Brain microvascular endothelial cell (primary cell): ENCODE measurements around the gene TCIRG1.

ENCODE experiments used
- DNase-seq: peaks from one replicate; pipeline ENCODE4 v3.0.0-alpha.2; 2020
- H3K27ac ChIP-seq: fragments of 250-450 bp; sonication (Bioruptor Pico); 2 replicates; pipeline ENCODE4 v1.5.1; 2020; ENCODE audit warnings: mild to moderate bottlenecking, moderate library complexity
- H3K27me3 ChIP-seq: fragments of 250-450 bp; sonication (Bioruptor Pico); replicated peaks from 2 replicates; pipeline ENCODE4 v1.5.1; 2020; ENCODE audit warnings: mild to moderate bottlenecking
- H3K36me3 ChIP-seq: fragments of 250-450 bp; sonication (Bioruptor Pico); replicated peaks from 2 replicates; pipeline ENCODE4 v1.5.1; 2020; ENCODE audit warnings: mild to moderate bottlenecking
- H3K4me3 ChIP-seq: 2 replicates; pipeline ENCODE4 v1.5.1; 2011; ENCODE audit warnings: low read depth, mild to moderate bottlenecking, control low read depth, low read length, moderate library complexity
- in situ Hi-C: cut with HindIII; loops from 2 replicates; pipeline ENCODE4 v1.10.0; 2017; ENCODE audit warnings: low sequenced_read_pairs, low pct_ligation_motif_present
- TF ChIP-seq, protein P1 (sequence below): IDR thresholded peaks from 2 replicates; pipeline ENCODE4 v1.5.1; 2011; ENCODE audit warnings: low read depth, mild to moderate bottlenecking, moderate library complexity, low read length, control low read depth, inconsistent platforms; ENCODE audit errors: missing control alignments

Gene TCIRG1

DNA sequence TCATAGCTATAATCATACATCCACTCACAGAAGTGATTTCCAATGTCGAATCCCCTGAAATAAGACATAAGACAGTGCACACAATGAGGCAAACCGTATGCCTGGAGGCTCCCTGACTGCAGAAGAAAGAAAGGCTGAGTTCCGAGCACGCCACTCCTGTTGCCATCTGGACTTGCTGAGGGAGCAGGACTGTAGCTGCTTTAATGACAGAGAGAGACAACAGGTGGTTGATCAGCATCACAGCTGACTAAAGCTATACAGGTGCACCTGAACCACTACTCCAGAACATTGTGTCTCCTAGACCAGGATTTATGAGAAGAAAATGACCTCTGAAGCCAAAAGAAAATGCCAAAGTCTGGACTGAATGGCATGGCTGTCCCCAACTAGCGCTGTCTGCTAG lies 27.0 kb downstream of the TCIRG1 start:
- Histone ChIP-seq H3K27me3 (no peaks in the 10 kb centered on the region), H3K4me3 (no peak overlapping the region), H3K36me3 (peaks cover 5% of the 10 kb centered on the region), H3K27ac (no peak overlapping the region)
- TF ChIP-seq, protein P1, sequence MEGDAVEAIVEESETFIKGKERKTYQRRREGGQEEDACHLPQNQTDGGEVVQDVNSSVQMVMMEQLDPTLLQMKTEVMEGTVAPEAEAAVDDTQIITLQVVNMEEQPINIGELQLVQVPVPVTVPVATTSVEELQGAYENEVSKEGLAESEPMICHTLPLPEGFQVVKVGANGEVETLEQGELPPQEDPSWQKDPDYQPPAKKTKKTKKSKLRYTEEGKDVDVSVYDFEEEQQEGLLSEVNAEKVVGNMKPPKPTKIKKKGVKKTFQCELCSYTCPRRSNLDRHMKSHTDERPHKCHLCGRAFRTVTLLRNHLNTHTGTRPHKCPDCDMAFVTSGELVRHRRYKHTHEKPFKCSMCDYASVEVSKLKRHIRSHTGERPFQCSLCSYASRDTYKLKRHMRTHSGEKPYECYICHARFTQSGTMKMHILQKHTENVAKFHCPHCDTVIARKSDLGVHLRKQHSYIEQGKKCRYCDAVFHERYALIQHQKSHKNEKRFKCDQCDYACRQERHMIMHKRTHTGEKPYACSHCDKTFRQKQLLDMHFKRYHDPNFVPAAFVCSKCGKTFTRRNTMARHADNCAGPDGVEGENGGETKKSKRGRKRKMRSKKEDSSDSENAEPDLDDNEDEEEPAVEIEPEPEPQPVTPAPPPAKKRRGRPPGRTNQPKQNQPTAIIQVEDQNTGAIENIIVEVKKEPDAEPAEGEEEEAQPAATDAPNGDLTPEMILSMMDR, result no peak
- in situ Hi-C loops, result no loop called here
- no peak for DNase-seq

DNA sequence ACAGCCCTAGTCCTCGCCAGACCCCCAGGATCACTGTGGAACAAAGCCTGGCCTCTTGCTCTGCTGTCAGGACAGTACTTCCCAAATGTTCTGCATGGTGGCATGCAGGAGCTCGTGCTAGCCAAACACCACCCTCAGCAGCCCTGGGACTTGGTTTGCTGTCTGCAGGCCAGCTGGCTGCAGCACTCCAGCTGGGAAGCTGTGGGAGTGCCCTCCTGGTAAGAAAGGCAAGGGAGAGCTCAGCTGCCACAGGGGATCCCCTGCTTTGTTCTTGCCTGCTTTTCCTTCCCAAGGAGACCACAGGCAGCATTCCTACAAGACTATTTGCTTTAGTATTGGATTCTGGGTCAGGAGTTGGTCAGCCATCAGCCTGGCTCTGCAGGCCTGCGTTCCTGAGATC lies 27.9 kb downstream of the TCIRG1 start:
- TF ChIP-seq, protein P1, result no peak
- DNase-seq, result no peak
- Histone ChIP-seq H3K27me3 (no peaks in the 10 kb centered on the region), H3K4me3 (no peak overlapping the region), H3K36me3 (no peaks in the 10 kb centered on the region), H3K27ac (no peak overlapping the region)
- in situ Hi-C loops, result no loop called here

DNA sequence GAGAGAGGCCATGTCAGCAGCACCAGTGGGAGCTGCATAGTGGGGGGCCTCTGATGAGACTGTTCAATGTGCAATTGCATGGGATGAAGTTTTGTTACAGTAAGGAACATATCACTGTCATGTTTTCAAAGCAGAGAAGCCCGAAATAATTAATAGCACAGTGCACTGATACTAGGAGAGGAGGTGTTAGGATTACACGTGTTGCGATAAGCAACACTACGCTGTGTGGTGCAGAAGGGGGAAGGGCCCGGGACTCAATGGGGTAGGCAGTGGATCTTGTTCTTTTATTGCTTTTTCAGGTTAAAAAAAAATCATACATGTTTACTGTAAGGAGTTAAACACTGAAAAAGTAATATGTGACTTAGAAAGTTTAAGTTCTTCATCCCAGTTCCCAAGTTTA lies 29.2 kb downstream of the TCIRG1 start:
- TF ChIP-seq, protein P1, result no peak
- no peak for DNase-seq
- Histone ChIP-seq H3K36me3 (no peaks in the 10 kb centered on the region), H3K4me3 (no peak overlapping the region), H3K27ac (no peak overlapping the region), H3K27me3 (no peaks in the 10 kb centered on the region)
- in situ Hi-C loops, result no loop called here

DNA sequence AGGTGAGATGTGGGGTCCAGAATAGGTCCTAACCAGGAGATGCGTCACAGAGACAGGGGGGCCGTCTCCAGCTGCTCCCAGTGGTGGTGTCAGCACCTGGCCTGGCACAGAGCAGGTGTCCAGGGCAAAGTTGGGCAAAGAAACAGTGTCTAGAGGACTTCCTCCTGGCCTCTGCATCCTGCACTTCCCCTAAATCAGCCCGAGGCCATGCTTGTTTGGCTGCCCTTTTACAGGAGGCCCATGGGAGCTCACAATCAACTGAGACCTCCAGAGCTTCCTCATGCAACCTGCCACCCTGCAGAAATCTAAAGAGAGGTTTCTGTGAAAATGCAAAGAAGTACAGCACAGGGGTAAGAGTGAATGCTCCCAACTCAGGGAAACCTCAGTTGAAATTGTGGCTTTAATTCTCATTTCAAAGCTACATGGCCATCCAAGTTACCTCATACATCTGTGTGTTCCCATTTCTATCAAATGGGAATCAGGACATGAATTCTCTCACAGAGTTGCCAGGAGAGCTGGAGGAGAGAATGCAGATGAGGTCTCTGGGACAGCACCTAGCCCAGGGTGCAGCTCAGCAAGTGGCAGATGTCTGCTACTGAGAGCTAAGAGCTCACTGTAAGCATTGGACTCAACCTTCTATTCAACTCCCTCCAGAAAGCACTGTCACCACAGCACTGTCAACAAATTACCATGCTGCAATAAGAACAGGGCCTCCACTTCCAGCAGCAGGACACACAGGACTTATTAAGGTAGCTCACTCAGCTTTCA lies 32.6 kb downstream of the TCIRG1 start:
- H3K36me3 ChIP-seq, result no peaks in the 10 kb centered on the region
- no peak overlapping the region for H3K4me3 ChIP-seq
- in situ Hi-C loops, result no loop called here
- no peak for DNase-seq
- no peaks in the 10 kb centered on the region for H3K27me3 ChIP-seq
- TF ChIP-seq, protein P1, result no peak
- H3K27ac ChIP-seq, result no peak overlapping the region

DNA sequence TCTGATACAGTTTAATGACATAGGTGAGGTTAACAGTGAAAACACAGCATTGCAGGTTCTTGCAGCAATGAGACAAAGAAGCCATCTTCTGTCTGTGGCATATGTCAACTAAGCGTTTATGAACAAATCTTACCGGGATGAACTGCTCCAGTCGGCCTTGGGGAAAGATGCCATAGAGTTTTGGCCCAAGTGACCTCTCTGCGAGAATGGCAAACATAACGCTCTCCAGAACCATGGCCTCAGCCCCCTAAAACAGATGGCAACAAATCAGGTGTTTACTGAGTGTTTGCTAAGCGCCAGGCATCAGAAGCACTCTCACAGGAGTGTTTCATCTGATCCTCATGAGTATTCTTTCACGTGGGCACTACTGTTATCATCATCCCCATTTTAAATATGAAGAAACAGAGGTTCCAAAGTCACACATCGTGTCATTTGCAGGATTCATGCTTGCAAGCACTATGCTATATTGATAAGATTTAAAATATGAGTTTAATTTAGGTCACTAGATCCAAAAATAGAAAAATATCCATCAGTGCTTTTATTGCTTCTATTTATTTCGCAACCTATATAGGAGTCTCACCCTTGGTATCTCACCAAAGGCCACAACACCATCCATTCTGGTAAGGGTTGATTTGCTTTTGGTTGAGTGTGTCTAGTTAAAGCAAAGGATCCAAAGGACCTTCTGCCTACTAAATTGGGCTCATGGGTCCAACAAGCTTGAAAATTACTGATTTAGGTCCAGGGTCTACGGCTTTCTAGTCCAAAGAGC lies 35.9 kb downstream of the TCIRG1 start:
- in situ Hi-C loops, result no loop called here
- DNase-seq, result no peak
- TF ChIP-seq, protein P1, result no peak
- Histone ChIP-seq H3K4me3 (no peak overlapping the region), H3K36me3 (no peaks in the 10 kb centered on the region), H3K27me3 (no peaks in the 10 kb centered on the region), H3K27ac (no peak overlapping the region)
